HL-60 (cell line): Measurements from ENCODE around the gene PSMD2.
"Not testable (repeated sequence)": the region's sequence is repeated elsewhere in the genome, so short reads cannot be mapped to it uniquely, and the experiment has no call there.

Experiments used
- DNase-seq, 2 experiments: peaks; one replicate each; pipeline ENCODE4 v3.0.0-alpha.2; 2010 to 2020; ENCODE audit warnings: low read depth in 1 of 2, low spot score in 1 of 2
- H3K27ac ChIP-seq: fragments of 250-450 bp; sonication (Bioruptor Pico); replicated peaks from 2 replicates; pipeline ENCODE4 v1.5.1; 2020; ENCODE audit warnings: mild to moderate bottlenecking, moderate library complexity
- H3K27me3 ChIP-seq: fragments of 250-450 bp; sonication (Bioruptor Pico); 2 replicates; pipeline ENCODE4 v1.5.1; 2021; ENCODE audit warnings: mild to moderate bottlenecking, moderate library complexity; ENCODE audit not compliant: insufficient read depth, poor library complexity, severe bottlenecking
- H3K4me3 ChIP-seq: replicated peaks from 2 replicates; pipeline ENCODE4 v1.5.1; 2011; ENCODE audit warnings: mild to moderate bottlenecking, control low read depth, low read length; ENCODE audit not compliant: insufficient read depth
- GABPA ChIP-seq: IDR thresholded peaks from 2 replicates; pipeline ENCODE4 v1.6.1; 2012; ENCODE audit warnings: low read depth
- POLR2AphosphoS5 ChIP-seq: IDR thresholded peaks from 2 replicates; pipeline ENCODE4 v1.6.1; 2012; ENCODE audit warnings: low read depth
- SPI1 ChIP-seq: IDR thresholded peaks from 2 replicates; pipeline ENCODE4 v1.6.1; 2012; ENCODE audit warnings: low read depth, mild to moderate bottlenecking, borderline replicate concordance
- TF ChIP-seq, protein P1 (sequence below): IDR thresholded peaks from one replicate; pipeline ENCODE4 v1.5.1; 2011; ENCODE audit warnings: low read length, control low read depth, inconsistent platforms; ENCODE audit not compliant: insufficient read depth
- TF ChIP-seq, protein P2 (sequence below): IDR thresholded peaks from 2 replicates; pipeline ENCODE4 v1.6.1; 2012; ENCODE audit warnings: low read depth; ENCODE audit not compliant: insufficient replicate concordance

Gene PSMD2

DNA sequence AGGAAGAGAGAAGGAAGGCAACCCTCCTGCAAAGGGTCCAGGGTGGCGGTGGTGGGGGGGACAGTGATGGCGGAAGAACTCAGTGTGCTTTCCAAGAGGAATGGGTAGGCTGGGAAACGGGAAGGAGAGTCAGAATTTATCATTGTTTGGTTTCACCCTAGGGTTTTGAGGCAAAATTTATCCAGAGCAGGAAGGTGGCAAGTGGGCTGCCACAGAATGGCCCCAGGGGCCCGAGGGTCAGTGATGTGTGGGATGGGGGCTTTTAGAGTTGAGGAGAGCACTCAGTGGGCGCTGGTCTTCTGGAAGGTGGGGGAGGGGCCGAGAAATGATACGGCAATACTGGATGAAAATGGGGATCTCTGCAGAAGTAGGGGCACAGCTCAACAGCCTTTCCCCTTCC lies 38.9 kb downstream of the PSMD2 start:
- Histone ChIP-seq H3K4me3 (no peak overlapping the region), H3K27me3 (no peaks in the 10 kb centered on the region), H3K27ac (no peak overlapping the region)
- TF ChIP-seq GABPA (no peak), POLR2AphosphoS5 (no peak), SPI1 (no peak)
- TF ChIP-seq, protein P1, sequence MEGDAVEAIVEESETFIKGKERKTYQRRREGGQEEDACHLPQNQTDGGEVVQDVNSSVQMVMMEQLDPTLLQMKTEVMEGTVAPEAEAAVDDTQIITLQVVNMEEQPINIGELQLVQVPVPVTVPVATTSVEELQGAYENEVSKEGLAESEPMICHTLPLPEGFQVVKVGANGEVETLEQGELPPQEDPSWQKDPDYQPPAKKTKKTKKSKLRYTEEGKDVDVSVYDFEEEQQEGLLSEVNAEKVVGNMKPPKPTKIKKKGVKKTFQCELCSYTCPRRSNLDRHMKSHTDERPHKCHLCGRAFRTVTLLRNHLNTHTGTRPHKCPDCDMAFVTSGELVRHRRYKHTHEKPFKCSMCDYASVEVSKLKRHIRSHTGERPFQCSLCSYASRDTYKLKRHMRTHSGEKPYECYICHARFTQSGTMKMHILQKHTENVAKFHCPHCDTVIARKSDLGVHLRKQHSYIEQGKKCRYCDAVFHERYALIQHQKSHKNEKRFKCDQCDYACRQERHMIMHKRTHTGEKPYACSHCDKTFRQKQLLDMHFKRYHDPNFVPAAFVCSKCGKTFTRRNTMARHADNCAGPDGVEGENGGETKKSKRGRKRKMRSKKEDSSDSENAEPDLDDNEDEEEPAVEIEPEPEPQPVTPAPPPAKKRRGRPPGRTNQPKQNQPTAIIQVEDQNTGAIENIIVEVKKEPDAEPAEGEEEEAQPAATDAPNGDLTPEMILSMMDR: no peak
- TF ChIP-seq, protein P2, sequence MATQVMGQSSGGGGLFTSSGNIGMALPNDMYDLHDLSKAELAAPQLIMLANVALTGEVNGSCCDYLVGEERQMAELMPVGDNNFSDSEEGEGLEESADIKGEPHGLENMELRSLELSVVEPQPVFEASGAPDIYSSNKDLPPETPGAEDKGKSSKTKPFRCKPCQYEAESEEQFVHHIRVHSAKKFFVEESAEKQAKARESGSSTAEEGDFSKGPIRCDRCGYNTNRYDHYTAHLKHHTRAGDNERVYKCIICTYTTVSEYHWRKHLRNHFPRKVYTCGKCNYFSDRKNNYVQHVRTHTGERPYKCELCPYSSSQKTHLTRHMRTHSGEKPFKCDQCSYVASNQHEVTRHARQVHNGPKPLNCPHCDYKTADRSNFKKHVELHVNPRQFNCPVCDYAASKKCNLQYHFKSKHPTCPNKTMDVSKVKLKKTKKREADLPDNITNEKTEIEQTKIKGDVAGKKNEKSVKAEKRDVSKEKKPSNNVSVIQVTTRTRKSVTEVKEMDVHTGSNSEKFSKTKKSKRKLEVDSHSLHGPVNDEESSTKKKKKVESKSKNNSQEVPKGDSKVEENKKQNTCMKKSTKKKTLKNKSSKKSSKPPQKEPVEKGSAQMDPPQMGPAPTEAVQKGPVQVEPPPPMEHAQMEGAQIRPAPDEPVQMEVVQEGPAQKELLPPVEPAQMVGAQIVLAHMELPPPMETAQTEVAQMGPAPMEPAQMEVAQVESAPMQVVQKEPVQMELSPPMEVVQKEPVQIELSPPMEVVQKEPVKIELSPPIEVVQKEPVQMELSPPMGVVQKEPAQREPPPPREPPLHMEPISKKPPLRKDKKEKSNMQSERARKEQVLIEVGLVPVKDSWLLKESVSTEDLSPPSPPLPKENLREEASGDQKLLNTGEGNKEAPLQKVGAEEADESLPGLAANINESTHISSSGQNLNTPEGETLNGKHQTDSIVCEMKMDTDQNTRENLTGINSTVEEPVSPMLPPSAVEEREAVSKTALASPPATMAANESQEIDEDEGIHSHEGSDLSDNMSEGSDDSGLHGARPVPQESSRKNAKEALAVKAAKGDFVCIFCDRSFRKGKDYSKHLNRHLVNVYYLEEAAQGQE: no peak
- no peak for DNase-seq

DNA sequence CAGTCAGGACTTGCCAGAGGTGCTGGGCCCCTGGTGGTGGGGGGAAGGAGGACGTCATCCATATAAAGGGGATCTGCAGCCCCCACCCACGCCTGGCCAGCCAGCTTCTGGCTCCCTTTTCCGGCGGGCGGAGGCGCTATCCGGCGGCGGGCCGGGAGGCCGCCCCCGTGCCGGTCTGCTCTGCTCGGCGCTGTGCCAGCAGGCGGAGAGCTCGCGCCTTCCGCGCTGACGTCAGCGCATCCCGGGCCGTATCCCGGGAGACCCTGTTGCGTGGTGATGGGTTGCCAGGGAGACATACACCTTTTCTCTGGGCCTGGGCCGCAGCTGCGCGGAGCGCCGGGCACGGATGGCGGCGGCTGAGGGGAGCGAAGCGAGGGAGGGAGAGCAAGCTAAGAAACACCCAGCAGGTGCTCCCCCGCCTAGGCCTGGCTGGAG lies 39.5 kb downstream of the PSMD2 start:
- TF ChIP-seq SPI1 (no peak), POLR2AphosphoS5 (no peak), GABPA (no peak)
- TF ChIP-seq, protein P2: no peak
- TF ChIP-seq, protein P1: no peak
- Histone ChIP-seq H3K27me3 (no peaks in the 10 kb centered on the region), H3K4me3 (no peak overlapping the region), H3K27ac (no peak overlapping the region)
- DNase-seq: no peak

DNA sequence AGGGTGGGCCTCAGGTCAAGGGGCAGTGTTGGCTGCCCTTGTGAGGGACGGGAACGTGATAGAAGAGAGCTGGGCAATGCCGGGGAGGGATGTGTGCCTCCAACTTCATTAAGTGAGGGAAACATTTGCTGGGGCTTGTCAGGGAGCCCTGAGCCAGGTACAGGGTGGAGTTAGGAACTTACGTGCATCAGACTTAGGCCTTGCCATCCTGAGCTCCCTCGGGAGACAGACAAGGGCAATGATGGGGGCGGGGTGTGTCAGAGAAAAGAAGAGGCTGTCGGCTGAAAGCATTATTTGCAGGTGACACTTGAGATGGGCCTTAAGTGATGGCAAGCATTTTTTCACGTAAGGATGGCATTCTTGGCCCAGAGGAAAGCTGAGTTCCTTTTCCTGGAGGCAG lies 40.0 kb downstream of the PSMD2 start:
- no peak for DNase-seq
- no peak overlapping the region for H3K27ac ChIP-seq
- no peaks in the 10 kb centered on the region for H3K27me3 ChIP-seq
- TF ChIP-seq SPI1: no peak
- TF ChIP-seq, protein P2: no peak
- no peak for TF ChIP-seq GABPA
- no peak for TF ChIP-seq POLR2AphosphoS5
- TF ChIP-seq, protein P1: no peak
- no peak overlapping the region for H3K4me3 ChIP-seq

DNA sequence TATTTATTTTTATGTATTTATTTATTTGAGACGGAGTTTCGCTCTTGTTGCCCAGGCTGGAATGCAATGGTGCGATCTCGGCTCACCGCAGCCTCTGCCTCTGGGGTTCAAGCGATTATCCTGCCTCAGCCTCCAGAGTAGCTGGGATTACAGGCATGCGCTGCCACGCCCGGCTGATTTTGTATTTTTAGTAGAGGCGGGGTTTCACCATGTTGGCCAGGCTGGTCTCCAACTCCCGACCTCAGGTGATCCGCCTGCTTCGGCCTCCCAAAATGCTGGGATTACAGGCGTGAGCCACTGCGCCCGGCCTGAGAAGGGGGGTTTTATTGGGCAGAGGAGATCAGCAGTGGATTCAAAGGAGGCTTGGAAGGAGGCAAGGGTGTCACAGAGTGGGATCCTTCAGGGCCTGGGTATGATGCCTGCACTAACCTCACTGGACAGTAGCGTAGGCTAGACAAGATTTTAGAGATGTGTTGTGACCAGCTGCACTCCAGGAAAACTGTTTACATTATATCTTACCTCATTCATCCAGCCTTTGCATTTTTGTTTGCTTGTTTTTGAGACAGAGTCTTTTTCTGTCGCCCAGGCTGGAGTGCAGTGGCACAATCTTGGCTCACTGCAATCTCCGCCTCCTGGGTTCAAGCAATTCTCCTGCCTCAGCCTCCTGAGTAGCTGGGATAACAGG lies 40.6 kb downstream of the PSMD2 start:
- not testable (repeated sequence) for DNase-seq, H3K4me3 ChIP-seq, H3K27ac ChIP-seq, H3K27me3 ChIP-seq
